Tibial artery (tissue), 4 donors: ENCODE data around the gene ZMYM2.

ENCODE experiments used
- DNase-seq, 2 donors: peaks; one replicate each; pipeline ENCODE4 v3.0.0-alpha.2; 2019
- H3K27ac ChIP-seq, 2 donors: fragments of 200-600 bp; sonication (generic) in 1 of 2; 1 replicate in 1 of 2; 2 replicates in 1 of 2; pipeline ENCODE4 v1.5.1; 2018 to 2019; ENCODE audit warnings: mild to moderate bottlenecking in 1 of 2
- H3K27me3 ChIP-seq, 2 donors: fragments of 200-600 bp; sonication (generic) in 1 of 2; one replicate each; pipeline versions ENCODE4 v1.5.1 to v1.6.0; 2016 to 2019
- H3K36me3 ChIP-seq, 3 donors: fragments of 200-600 bp; sonication (generic) in 2 of 3; one replicate each; pipeline ENCODE4 v1.5.1; 2016 to 2019; ENCODE audit warnings: mild to moderate bottlenecking in 2 of 3
- H3K4me1 ChIP-seq, 4 donors: fragments of 200-600 bp; sonication (generic) in 2 of 4; 1 replicate in 3 of 4; 2 replicates in 1 of 4; pipeline ENCODE4 v1.5.1; 2016 to 2019
- H3K4me3 ChIP-seq, 2 donors: fragments of 200-600 bp; sonication (generic) in 1 of 2; 1 replicate in 1 of 2; 2 replicates in 1 of 2; pipeline ENCODE4 v1.5.1; 2018 to 2019; ENCODE audit warnings: mild to moderate bottlenecking in 2 of 2
- H3K9me3 ChIP-seq, 3 donors: fragments of 200-600 bp; sonication (generic) in 1 of 3; one replicate each; pipeline ENCODE4 v1.5.1; 2016 to 2019
- intact Hi-C: fragments of 100-400 bp; cut with DNase I; formaldehyde crosslinking; loops from one replicate; pipeline ENCODE4 v1.15.0; 2023; ENCODE audit warnings: low total_unique reads
- TF ChIP-seq, protein P1 (sequence below), 2 experiments: fragments of 200-600 bp in 1 of 2; fragments of 450-650 bp in 1 of 2; IDR thresholded peaks; one replicate each; pipeline ENCODE4 v1.5.1; 2017 to 2019; ENCODE audit warnings: antibody characterized with exemption in 2 of 2, mild to moderate bottlenecking in 1 of 2, moderate library complexity in 1 of 2

Gene ZMYM2

GRCh38 chr13:20118268-20119140 is 160.0 kb downstream of the ZMYM2 start:
- peak in 1 of 2 donors; percentile 81 for DNase-seq
- TF ChIP-seq, protein P1, sequence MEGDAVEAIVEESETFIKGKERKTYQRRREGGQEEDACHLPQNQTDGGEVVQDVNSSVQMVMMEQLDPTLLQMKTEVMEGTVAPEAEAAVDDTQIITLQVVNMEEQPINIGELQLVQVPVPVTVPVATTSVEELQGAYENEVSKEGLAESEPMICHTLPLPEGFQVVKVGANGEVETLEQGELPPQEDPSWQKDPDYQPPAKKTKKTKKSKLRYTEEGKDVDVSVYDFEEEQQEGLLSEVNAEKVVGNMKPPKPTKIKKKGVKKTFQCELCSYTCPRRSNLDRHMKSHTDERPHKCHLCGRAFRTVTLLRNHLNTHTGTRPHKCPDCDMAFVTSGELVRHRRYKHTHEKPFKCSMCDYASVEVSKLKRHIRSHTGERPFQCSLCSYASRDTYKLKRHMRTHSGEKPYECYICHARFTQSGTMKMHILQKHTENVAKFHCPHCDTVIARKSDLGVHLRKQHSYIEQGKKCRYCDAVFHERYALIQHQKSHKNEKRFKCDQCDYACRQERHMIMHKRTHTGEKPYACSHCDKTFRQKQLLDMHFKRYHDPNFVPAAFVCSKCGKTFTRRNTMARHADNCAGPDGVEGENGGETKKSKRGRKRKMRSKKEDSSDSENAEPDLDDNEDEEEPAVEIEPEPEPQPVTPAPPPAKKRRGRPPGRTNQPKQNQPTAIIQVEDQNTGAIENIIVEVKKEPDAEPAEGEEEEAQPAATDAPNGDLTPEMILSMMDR (IDR thresholded peaks at IDR 0.05): no peak
- intact Hi-C loops: no loop called here
- H3K27ac ChIP-seq: peak overlapping the region; percentile 73 to 83
- H3K27me3 ChIP-seq: no peaks in the 10 kb centered on the region
- H3K4me1 ChIP-seq: peaks cover 0 to 15% (median 4%) of the 10 kb centered on the region in 4 donors
- H3K36me3 ChIP-seq: no peaks in the 10 kb centered on the region
- H3K4me3 ChIP-seq: peak overlapping the region; percentile 63 to 70
- no peaks in the 10 kb centered on the region for H3K9me3 ChIP-seq

GRCh38 chr13:20119960-20120359 is 161.4 kb downstream of the ZMYM2 start:
- no peak for DNase-seq
- no peaks in the 10 kb centered on the region for H3K27me3 ChIP-seq
- peak overlapping the region; percentile 21 to 36 for H3K4me3 ChIP-seq
- peaks cover 0 to 16% (median 4%) of the 10 kb centered on the region in 4 donors for H3K4me1 ChIP-seq
- TF ChIP-seq, protein P1 (IDR thresholded peaks at IDR 0.05): no peak
- H3K27ac ChIP-seq: peak overlapping the region; percentile 73 to 83
- intact Hi-C loops: no loop called here
- no peaks in the 10 kb centered on the region for H3K36me3 ChIP-seq
- no peaks in the 10 kb centered on the region for H3K9me3 ChIP-seq

DNA sequence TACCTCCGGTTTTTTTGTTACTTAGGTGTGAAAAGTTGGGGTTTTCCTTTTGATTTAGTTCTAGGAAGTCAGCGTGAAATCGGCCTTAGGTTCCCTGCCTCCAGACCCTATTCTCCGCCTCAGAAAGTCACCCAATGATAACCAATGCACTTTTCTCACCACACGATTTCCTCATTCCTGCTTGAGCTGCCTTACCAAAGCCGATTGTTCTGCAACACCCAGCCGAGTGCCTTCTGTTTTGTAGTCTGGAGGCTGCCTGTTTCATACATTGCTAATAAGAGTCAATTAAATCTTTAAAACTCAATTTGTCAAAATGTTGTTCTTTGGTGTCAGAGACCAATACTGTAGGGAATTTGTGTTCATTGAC is 162.6 kb downstream of the ZMYM2 start:
- intact Hi-C loops: no loop called here
- Histone ChIP-seq H3K4me1 (peaks cover 0 to 28% (median 6%) of the 10 kb centered on the region in 4 donors), H3K4me3 (peak overlapping the region in 1 of 2 donors; percentile 36), H3K9me3 (no peaks in the 10 kb centered on the region), H3K27ac (no peak overlapping the region), H3K27me3 (no peaks in the 10 kb centered on the region), H3K36me3 (no peaks in the 10 kb centered on the region)
- TF ChIP-seq, protein P1 (IDR thresholded peaks at IDR 0.05): no peak
- DNase-seq: no peak

DNA sequence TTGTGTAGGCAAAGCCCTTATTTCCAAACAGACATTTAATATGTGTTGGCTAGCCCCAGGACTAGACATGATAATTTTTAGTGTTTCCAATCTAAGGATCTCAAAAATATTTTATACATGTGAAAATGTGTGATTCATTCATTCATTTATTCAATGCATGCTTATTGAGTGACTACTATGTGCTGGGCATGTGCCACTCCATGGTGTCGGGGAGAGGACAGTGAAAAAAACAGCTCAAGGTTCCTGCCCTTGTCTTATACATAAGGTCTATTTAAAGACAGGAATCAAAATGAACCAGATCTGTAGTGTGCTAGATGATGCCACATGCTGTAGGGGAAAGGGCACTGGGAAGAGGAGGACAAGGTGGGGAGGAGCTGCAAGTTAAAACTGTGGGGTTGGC is 165.8 kb downstream of the ZMYM2 start:
- H3K27ac ChIP-seq: no peak overlapping the region
- peaks cover 0 to 45% (median 18%) of the 10 kb centered on the region in 4 donors for H3K4me1 ChIP-seq
- TF ChIP-seq, protein P1 (IDR thresholded peaks at IDR 0.05): no peak
- H3K4me3 ChIP-seq: no peak overlapping the region
- no peak for DNase-seq
- peaks cover 0 to 8% of the 10 kb centered on the region in 2 donors for H3K27me3 ChIP-seq
- H3K36me3 ChIP-seq: no peaks in the 10 kb centered on the region
- no peaks in the 10 kb centered on the region for H3K9me3 ChIP-seq
- intact Hi-C loops: no loop called here

DNA sequence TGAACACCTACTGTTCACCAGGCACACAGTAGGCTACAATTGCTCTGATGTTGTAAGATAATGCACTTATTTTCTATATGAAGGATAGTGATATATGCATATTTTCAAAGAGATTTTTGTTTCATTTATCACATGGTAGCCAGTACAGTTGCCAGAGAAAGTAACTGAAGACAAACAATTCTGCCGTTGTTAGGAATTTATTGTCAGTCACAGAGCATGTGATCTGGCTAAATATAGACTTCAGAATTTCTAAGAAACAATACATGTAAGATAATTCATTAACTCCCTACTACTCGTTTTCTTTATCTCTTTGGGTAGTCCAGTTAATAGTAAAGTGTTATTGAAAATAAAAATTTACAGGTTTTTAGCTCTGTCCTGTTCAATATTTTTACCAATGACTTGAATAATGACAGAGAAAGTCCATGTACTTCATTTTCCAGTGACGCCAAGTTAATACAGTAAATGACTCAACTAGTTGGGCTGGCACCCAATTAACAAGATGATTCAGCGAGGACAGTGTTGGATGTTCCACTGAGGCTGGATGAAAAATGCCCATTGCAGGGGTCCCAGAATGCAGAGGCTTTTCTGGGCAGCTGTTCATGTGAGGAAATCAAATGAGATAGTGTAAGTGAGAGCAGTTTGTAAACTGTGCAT is 166.7 kb downstream of the ZMYM2 start:
- TF ChIP-seq, protein P1 (IDR thresholded peaks at IDR 0.05): no peak
- Histone ChIP-seq H3K36me3 (no peaks in the 10 kb centered on the region), H3K4me1 (peaks cover 0 to 36% (median 18%) of the 10 kb centered on the region in 4 donors), H3K27ac (no peak overlapping the region), H3K27me3 (peaks cover 0 to 10% of the 10 kb centered on the region in 2 donors), H3K9me3 (no peaks in the 10 kb centered on the region), H3K4me3 (no peak overlapping the region)
- no peak for DNase-seq
- intact Hi-C loops: loop anchor here (5.0 kb wide), 1 partner anchor 37 kb away; the partner anchor contains the start of gene GJA3
